A673 (cell line): ENCODE results near the gene ACOD1. TPM values are rescaled to one million over a fixed set of nuclear protein-coding genes. Genes with fewer than 3 reads are reported as not detected.

Source experiments
- BruUV-seq: library from RNA; stranded (reverse); fragments of 400-500 nt; replicated peaks from 2 replicates; lab custom pipeline; 2021; lab: Mats Ljungman, UMichigan
- CTCF ChIA-PET: fragments of 300-600 bp; sonication (Branson Sonifier 250); formaldehyde crosslinking; loops from one replicate; lab custom pipeline; 2022; ENCODE audit warnings: antibody characterized with exemption; lab: Charles Lee
- POLR2A ChIA-PET: fragments of 300-600 bp; sonication (Branson Sonifier 250); formaldehyde crosslinking; loops from one replicate; lab custom pipeline; 2022; ENCODE audit warnings: antibody characterized with exemption; ENCODE audit not compliant: low non-redundant PET; lab: Charles Lee
- DNase-seq: peaks from one replicate; pipeline ENCODE4 v3.0.0-alpha.2; 2015; ENCODE audit warnings: low spot score
- H3K27ac ChIP-seq: fragments of 200-600 bp; sonication (generic); 2 replicates; pipeline ENCODE4 v1.5.1; 2016; ENCODE audit warnings: mixed run types, low read depth, mild to moderate bottlenecking, mixed read lengths, antibody characterized with exemption, low read length; ENCODE audit not compliant: poor library complexity, severe bottlenecking
- H3K27me3 ChIP-seq: fragments of 200-600 bp; sonication (generic); replicated peaks from 2 replicates; pipeline ENCODE4 v1.6.1; 2017; ENCODE audit warnings: mixed run types, low read depth, mild to moderate bottlenecking, mixed read lengths, antibody characterized with exemption, low read length; ENCODE audit not compliant: insufficient read depth, poor library complexity
- H3K36me3 ChIP-seq: fragments of 200-600 bp; sonication (generic); 2 replicates; pipeline ENCODE4 v1.6.1; 2016; ENCODE audit warnings: mixed run types, mild to moderate bottlenecking, mixed read lengths, antibody characterized with exemption, low read length; ENCODE audit not compliant: insufficient read depth, poor library complexity, severe bottlenecking
- H3K4me1 ChIP-seq: fragments of 200-600 bp; sonication (generic); 2 replicates; pipeline ENCODE4 v1.6.1; 2017; ENCODE audit warnings: mixed run types, mild to moderate bottlenecking, mixed read lengths, antibody characterized with exemption, low read length; ENCODE audit not compliant: insufficient read depth, poor library complexity, severe bottlenecking
- H3K4me3 ChIP-seq: fragments of 200-600 bp; sonication (generic); 2 replicates; pipeline ENCODE4 v1.5.1; 2016; ENCODE audit warnings: low read depth, mixed run types, mild to moderate bottlenecking, mixed read lengths, low read length; ENCODE audit not compliant: poor library complexity, severe bottlenecking
- H3K9me3 ChIP-seq: fragments of 200-600 bp; sonication (generic); 2 replicates; pipeline ENCODE4 v1.6.1; 2016; ENCODE audit warnings: mixed run types, low read depth, mild to moderate bottlenecking, mixed read lengths, antibody characterized with exemption, low read length; ENCODE audit not compliant: poor library complexity, severe bottlenecking
- CTCF ChIP-seq: fragments of 300-800, 200-600 bp; sonication (generic); conservative IDR thresholded peaks from 2 replicates; pipeline ENCODE4 v1.5.1; 2017; ENCODE audit warnings: low read depth, mild to moderate bottlenecking, antibody characterized with exemption, low read length, moderate library complexity, mixed read lengths
- EZH2 ChIP-seq: fragments of 200-600 bp; sonication (generic); IDR thresholded peaks from 2 replicates; pipeline ENCODE4 v1.6.1; 2017; ENCODE audit warnings: borderline replicate concordance, low read depth, mild to moderate bottlenecking, mixed read lengths, antibody characterized with exemption, low read length; ENCODE audit not compliant: poor library complexity, severe bottlenecking
- intact Hi-C: fragments of 100-400 bp; cut with micrococcal nuclease; formaldehyde crosslinking; loops from one replicate; pipeline ENCODE4 v1.10.0; 2022; ENCODE audit not compliant: unreplicated experiment
- total RNA-seq: library from RNA; stranded (reverse); gene quantifications from 2 replicates; pipeline ENCODE4 v1.2.3, GENCODE V29; 2021

ACOD1 gene
- total RNA-seq, 1 experiment from 2014 or later: not detected

GRCh38 chr13:76927955-76928354 lies 20.4 kb upstream of the ACOD1 start:
- H3K27me3 ChIP-seq: peaks cover 4% of the 10 kb centered on the region
- no peak overlapping the region for H3K27ac ChIP-seq
- ChIA-PET CTCF (no interaction called here), POLR2A (no interaction called here)
- TF ChIP-seq CTCF: no peak
- no peak for TF ChIP-seq EZH2
- intact Hi-C loops: no loop called here
- H3K4me1 ChIP-seq: no peaks in the 10 kb centered on the region
- H3K9me3 ChIP-seq: no peaks in the 10 kb centered on the region
- BruUV-seq: no TSS peak
- H3K36me3 ChIP-seq: no peaks in the 10 kb centered on the region
- H3K4me3 ChIP-seq: no peak overlapping the region
- no peak for DNase-seq

- H3K4me3 ChIP-seq: no peak overlapping the region
- no peak for TF ChIP-seq EZH2
- no peak for TF ChIP-seq CTCF
- ChIA-PET CTCF (no interaction called here), POLR2A (no interaction called here)
- H3K27me3 ChIP-seq: peaks cover 4% of the 10 kb centered on the region
- no peak overlapping the region for H3K27ac ChIP-seq
- no peak for DNase-seq
- BruUV-seq: no TSS peak
- no peaks in the 10 kb centered on the region for H3K4me1 ChIP-seq
- H3K9me3 ChIP-seq: no peaks in the 10 kb centered on the region
- intact Hi-C loops: no loop called here
- H3K36me3 ChIP-seq: no peaks in the 10 kb centered on the region
Observed at GRCh38 chr13:76928456-76928855, 19.9 kb upstream of the ACOD1 start.

- H3K27me3 ChIP-seq: no peaks in the 10 kb centered on the region
- CTCF ChIA-PET: no interaction called here
- no peak for TF ChIP-seq CTCF
- no peak for TF ChIP-seq EZH2
- POLR2A ChIA-PET: no interaction called here
- H3K9me3 ChIP-seq: no peaks in the 10 kb centered on the region
- H3K36me3 ChIP-seq: no peaks in the 10 kb centered on the region
- no peak overlapping the region for H3K27ac ChIP-seq
- H3K4me1 ChIP-seq: no peaks in the 10 kb centered on the region
- DNase-seq: no peak
- no peak overlapping the region for H3K4me3 ChIP-seq
- no TSS peak for BruUV-seq
- intact Hi-C loops: no loop called here
Observed at GRCh38 chr13:76929320-76929719, 19.0 kb upstream of the ACOD1 start.
